ENCODE measurements around the gene SCFD1. TPM values are rescaled to one million over a fixed set of nuclear protein-coding genes. Genes with fewer than 3 reads are reported as not detected.

Gene SCFD1
- polyA plus RNA-seq, 12 donors: 55.0 to 99.1 (median 72.2) TPM; not detected in 1

DNA sequence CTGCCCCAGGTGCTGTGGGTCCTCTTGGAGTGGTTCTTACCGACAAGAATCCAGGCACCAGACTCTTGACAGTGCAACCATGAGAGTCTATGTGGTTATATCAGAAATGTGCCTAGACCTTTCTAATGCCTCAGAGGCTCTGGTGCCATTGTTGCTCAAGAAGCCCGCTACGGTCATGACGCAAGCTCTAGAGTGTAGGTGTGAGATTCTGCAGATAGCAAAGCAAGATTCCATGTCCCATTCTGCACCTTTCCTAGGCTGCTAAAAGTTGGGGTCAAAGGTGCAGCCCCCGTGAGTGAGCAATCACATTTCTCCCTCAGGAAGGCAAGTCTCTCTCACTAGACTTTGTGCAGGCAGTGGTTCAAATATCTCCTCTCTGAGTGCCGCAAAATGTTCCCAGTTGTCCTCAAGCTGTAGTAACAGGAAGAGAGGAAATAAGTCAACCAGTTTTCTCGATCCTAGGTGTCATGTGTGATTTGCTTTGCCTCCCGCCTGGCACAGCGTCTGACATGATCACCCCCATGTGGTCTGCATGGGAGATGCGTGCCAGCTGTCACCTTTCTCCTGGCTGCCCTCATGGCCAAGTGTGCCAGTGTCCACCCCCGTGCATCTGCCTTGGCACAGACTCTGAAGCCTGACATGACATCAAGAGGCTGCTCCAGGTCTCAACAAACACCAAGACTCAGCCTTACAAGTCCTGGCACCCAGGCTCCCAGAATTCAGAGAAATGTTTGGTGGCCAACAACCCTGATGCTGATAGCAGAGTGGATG lies 129.7 kb downstream of the SCFD1 start:
- DNase-seq: no peak

- DNase-seq: no peak
Observed at GRCh38 chr14:30753452-30753851, 131.3 kb downstream of the SCFD1 start.

DNA sequence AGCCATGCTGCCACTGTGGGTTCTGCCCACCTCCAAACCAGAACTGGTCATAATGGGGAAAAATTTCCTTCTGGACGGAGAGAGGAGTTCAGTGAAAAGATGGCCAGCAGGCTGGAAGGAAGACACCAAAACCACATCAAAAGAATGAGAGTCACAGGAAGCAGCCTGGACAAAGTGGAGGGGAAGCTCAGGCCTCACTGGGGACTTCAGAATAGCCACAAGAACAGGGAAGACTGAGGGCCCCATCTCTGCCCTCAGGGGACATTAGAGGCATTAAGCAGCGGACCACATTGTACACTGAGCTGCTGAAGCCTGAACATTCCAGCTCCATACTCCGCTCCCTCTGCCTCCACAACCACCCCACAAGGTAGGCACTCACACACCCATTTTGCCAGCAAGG lies 132.7 kb downstream of the SCFD1 start:
- no peak for DNase-seq

- no peak for DNase-seq
Observed at GRCh38 chr14:30756594-30756993, 134.5 kb downstream of the SCFD1 start.

DNA sequence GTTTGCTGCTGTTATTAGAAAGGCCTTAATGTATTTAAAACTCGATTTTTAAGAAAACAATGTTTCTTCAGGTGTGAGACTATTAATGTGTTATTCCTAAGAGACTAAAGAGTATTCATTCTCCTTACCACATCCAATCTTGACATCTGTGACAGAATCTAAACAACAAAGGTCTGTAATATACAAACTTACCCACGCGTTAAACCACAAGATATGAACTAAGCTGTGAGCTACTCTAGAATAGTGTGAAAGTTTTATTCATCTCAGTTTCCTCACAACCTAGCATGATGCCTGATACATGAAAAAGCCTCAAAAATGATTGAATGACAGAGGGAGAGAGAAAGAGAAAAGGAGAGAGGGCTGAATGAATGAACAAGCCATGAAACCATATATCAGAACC lies 135.0 kb downstream of the SCFD1 start:
- DNase-seq: no peak

- DNase-seq: no peak
Observed at GRCh38 chr14:30759172-30760125, 137.3 kb downstream of the SCFD1 start.

- no peak for DNase-seq
Observed at GRCh38 chr14:30763891-30764290, 141.8 kb downstream of the SCFD1 start.

DNA sequence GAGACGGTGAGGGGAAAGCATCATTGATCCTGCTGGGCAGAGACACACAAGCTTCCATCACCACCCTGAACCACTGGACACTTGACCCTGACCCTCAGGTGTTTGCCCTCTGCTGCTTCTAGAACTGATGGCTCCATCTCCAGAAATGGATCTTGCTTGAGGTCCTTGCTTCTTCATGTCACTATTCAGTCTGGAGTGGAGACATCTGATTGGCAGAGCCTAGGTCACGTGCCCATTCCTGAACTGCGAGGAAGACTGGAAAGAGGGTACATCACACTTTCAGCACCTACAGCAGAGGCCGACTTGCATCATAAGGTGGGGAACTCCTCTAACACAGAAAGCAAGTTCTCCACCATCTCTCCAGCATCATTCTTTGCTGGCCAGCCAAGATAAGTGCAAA lies 145.5 kb downstream of the SCFD1 start:
- DNase-seq: no peak

DNA sequence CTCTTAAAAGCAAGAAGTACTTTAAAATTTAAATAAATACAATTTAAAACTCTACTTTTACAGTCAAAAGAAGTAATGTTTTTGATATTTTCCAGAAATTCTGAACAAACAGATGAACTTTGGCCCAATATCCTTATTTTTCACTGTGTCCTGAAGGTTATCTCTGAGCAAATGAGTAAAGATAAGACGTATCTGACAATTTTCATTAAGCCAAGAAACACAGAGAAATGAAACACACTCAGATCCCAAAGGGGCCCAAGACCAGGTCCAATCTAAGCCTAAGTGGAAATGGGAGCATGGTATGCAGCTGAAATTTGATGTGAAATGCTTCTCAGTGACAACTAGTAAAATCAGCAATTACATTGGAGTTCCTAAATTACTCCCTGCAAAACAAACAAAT lies 146.7 kb downstream of the SCFD1 start:
- DNase-seq: no peak

DNA sequence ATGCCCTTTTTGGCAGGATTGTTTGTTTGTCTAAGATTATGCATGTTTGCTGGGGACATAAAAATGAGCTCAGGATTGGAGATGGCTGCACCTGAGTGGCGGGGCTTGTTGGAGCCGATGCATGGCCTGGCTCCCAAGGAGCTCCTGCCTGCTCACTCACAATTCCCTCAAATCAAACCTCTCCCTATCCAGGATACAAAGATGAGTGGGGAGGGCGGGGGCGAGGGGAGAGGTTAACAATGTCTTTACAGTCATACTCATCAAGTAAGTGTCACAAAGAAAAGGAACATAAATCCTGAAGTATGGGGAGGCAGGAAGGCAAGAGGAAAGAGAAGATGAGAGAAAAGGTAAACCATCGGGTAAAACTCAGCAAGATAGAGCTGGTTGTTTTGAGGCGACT lies 148.3 kb downstream of the SCFD1 start:
- DNase-seq: no peak

DNA sequence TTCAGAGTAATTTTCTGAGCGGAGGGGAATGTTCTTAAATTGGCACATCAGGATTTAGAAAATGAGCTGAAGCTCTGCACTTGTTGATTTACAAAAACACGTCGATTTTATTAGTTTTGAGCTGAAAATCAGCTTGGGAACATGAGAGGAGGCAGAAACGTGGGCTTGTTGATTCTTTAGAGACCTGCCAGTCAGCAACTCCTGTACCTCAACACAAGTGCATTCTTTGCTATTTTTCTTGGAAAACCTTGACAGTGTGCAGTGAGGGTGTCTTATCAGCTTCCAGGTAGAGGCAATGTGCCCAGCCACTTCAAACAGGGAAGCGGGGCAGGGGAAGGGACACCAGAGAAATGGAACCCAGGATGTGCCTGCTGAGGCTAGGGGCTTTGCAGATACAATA lies 149.5 kb downstream of the SCFD1 start:
- DNase-seq: no peak

GRCh38 chr14:30779210-30779609 lies 157.1 kb downstream of the SCFD1 start:
- DNase-seq: no peak

Other genes with a start within 250 kb of the SCFD1 start
- gene G2E3, start 63.2 kb upstream of the SCFD1 start, polyA plus RNA-seq (ENCODE audit: insufficient read length in 12 of 12): 10 to 100 TPM in 11 of 12 donors, not detected in 1; 13.8 to 27.4 (median 21.3) TPM

All from muscle of arm (tissue), 12 donors.